ENCODE data around the gene RAD51B.
"Not testable (repeated sequence)": the region's sequence is repeated elsewhere in the genome, so short reads cannot be mapped to it uniquely, and the experiment has no call there.

The RAD51B gene

GRCh38 chr14:68081489-68081888 lies 261.9 kb downstream of the RAD51B start:
- DNase-seq (ENCODE audit: low read depth) = no peak

- DNase-seq (ENCODE audit: low read depth) = no peak
These were observed 263.2 kb downstream of the RAD51B start for GRCh38 chr14:68082698-68083291.

GRCh38 chr14:68084256-68084655 lies 264.7 kb downstream of the RAD51B start:
- DNase-seq (ENCODE audit: low read depth) = no peak

GRCh38 chr14:68085742-68086141 lies 266.2 kb downstream of the RAD51B start:
- no peak for DNase-seq (ENCODE audit: low read depth)

GRCh38 chr14:68088451-68088854 lies 268.9 kb downstream of the RAD51B start:
- DNase-seq (ENCODE audit: low read depth) = no peak

GRCh38 chr14:68089146-68089731 lies 269.7 kb downstream of the RAD51B start:
- no peak for DNase-seq (ENCODE audit: low read depth)

- DNase-seq (ENCODE audit: low read depth) = no peak
These were observed 274.6 kb downstream of the RAD51B start for GRCh38 chr14:68094158-68094557.

- DNase-seq (ENCODE audit: low read depth) = no peak
These were observed 275.2 kb downstream of the RAD51B start for GRCh38 chr14:68094752-68095151.

- no peak for DNase-seq (ENCODE audit: low read depth)
These were observed 278.1 kb downstream of the RAD51B start for GRCh38 chr14:68097727-68098126.

GRCh38 chr14:68098834-68099233 lies 279.3 kb downstream of the RAD51B start:
- no peak for DNase-seq (ENCODE audit: low read depth)

GRCh38 chr14:68099495-68100045 lies 280.0 kb downstream of the RAD51B start:
- no peak for DNase-seq (ENCODE audit: low read depth)

- not testable (repeated sequence) for DNase-seq (ENCODE audit: low read depth)
These were observed 282.2 kb downstream of the RAD51B start for GRCh38 chr14:68101715-68102301.

GRCh38 chr14:68103853-68104252 lies 284.3 kb downstream of the RAD51B start:
- no peak for DNase-seq (ENCODE audit: low read depth)

GRCh38 chr14:68104518-68104917 lies 284.9 kb downstream of the RAD51B start:
- DNase-seq (ENCODE audit: low read depth) = peak; percentile 55

GRCh38 chr14:68105816-68106215 lies 286.2 kb downstream of the RAD51B start:
- no peak for DNase-seq (ENCODE audit: low read depth)

GRCh38 chr14:68106456-68106855 lies 286.9 kb downstream of the RAD51B start:
- no peak for DNase-seq (ENCODE audit: low read depth)

GRCh38 chr14:68106905-68107304 lies 287.3 kb downstream of the RAD51B start:
- no peak for DNase-seq (ENCODE audit: low read depth)

GRCh38 chr14:68109132-68109900 lies 289.7 kb downstream of the RAD51B start:
- no peak for DNase-seq (ENCODE audit: low read depth)

GRCh38 chr14:68111097-68111852 lies 291.7 kb downstream of the RAD51B start:
- DNase-seq (ENCODE audit: low read depth) = no peak

GRCh38 chr14:68111853-68112270 lies 292.3 kb downstream of the RAD51B start:
- DNase-seq (ENCODE audit: low read depth) = no peak

GRCh38 chr14:68112442-68112841 lies 292.9 kb downstream of the RAD51B start:
- no peak for DNase-seq (ENCODE audit: low read depth)
